SK-N-SH treated with all-trans-retinoic acid at 6 μM for 48 hours (cell line): ENCODE measurements around the gene PDE8A.

Experiments used
- ATAC-seq: fragments of 200-7000 bp; cut with Tn5 transposase; 3 replicates; pipeline ENCODE4 v1.9.1; 2020; ENCODE audit warnings: mild to moderate bottlenecking, moderate library complexity
- ARNTL ChIP-seq: fragments of 450-650 bp; formaldehyde crosslinking; IDR thresholded peaks from 2 replicates; pipeline ENCODE4 v1.5.0; 2020; ENCODE audit warnings: low read depth, mild to moderate bottlenecking, moderate library complexity, borderline replicate concordance
- BACH2 ChIP-seq: fragments of 250-450 bp; sonication (Bioruptor Pico); IDR thresholded peaks from 2 replicates; pipeline ENCODE4 v1.9.0; 2021; ENCODE audit warnings: mild to moderate bottlenecking, borderline replicate concordance
- CREB5 ChIP-seq: fragments of 250-450 bp; sonication (Bioruptor Pico); IDR thresholded peaks from 2 replicates; pipeline ENCODE4 v1.5.1; 2020; ENCODE audit warnings: low read depth, mild to moderate bottlenecking, moderate library complexity
- CSDC2 ChIP-seq: fragments of 250-450 bp; sonication (Bioruptor Pico); IDR thresholded peaks from 2 replicates; pipeline ENCODE4 v1.5.0; 2020; ENCODE audit warnings: mild to moderate bottlenecking, moderate library complexity
- ESRRG ChIP-seq: fragments of 250-450 bp; sonication (Bioruptor Pico); IDR thresholded peaks from 2 replicates; pipeline ENCODE4 v1.6.1; 2021; ENCODE audit warnings: mild to moderate bottlenecking
- GLIS3 ChIP-seq: fragments of 250-450 bp; sonication (Bioruptor Pico); IDR thresholded peaks from 2 replicates; pipeline ENCODE4 v1.5.0; 2020; ENCODE audit warnings: mild to moderate bottlenecking, moderate library complexity
- ISL1 ChIP-seq: fragments of 250-450 bp; sonication (Bioruptor Pico); IDR thresholded peaks from 2 replicates; pipeline ENCODE4 v2.1.2; 2022; ENCODE audit warnings: mild to moderate bottlenecking, moderate library complexity
- OSR1 ChIP-seq: fragments of 250-450 bp; sonication (Bioruptor Pico); IDR thresholded peaks from 2 replicates; pipeline ENCODE4 v1.8.0; 2022; ENCODE audit warnings: moderate library complexity, mild to moderate bottlenecking, inconsistent platforms
- PPARA ChIP-seq: fragments of 250-450 bp; sonication (Bioruptor Pico); IDR thresholded peaks from 2 replicates; pipeline ENCODE4 v1.5.0; 2020; ENCODE audit warnings: mild to moderate bottlenecking, borderline replicate concordance
- RARB ChIP-seq: fragments of 250-450 bp; sonication (Bioruptor Pico); IDR thresholded peaks from 2 replicates; pipeline ENCODE4 v1.8.0; 2021; ENCODE audit warnings: mild to moderate bottlenecking, moderate library complexity
- SNAI2 ChIP-seq: fragments of 250-450 bp; sonication (Bioruptor Pico); IDR thresholded peaks from 2 replicates; pipeline ENCODE4 v1.5.0; 2020; ENCODE audit warnings: mild to moderate bottlenecking, moderate library complexity
- TCF4 ChIP-seq: fragments of 250-450 bp; sonication (Bioruptor Pico); IDR thresholded peaks from 2 replicates; pipeline ENCODE4 v1.8.0; 2021; ENCODE audit warnings: mild to moderate bottlenecking, moderate library complexity, borderline replicate concordance
- TOX ChIP-seq: fragments of 250-450 bp; sonication (Bioruptor Pico); IDR thresholded peaks from 2 replicates; pipeline ENCODE4 v1.8.0; 2021; ENCODE audit warnings: mild to moderate bottlenecking, moderate library complexity, borderline replicate concordance
- ZC3H10 ChIP-seq: fragments of 250-450 bp; sonication (Bioruptor Pico); IDR thresholded peaks from 2 replicates; pipeline ENCODE4 v1.5.1; 2021; ENCODE audit warnings: mild to moderate bottlenecking, moderate library complexity
- ZFP3 ChIP-seq: fragments of 250-450 bp; sonication (Bioruptor Pico); IDR thresholded peaks from 2 replicates; pipeline ENCODE4 v1.5.0; 2020; ENCODE audit warnings: mild to moderate bottlenecking, moderate library complexity
- ZFP30 ChIP-seq: fragments of 450-650 bp; formaldehyde crosslinking; IDR thresholded peaks from 2 replicates; pipeline ENCODE4 v1.5.0; 2022; ENCODE audit warnings: mild to moderate bottlenecking, moderate library complexity
- ZNF565 ChIP-seq: fragments of 450-650 bp; formaldehyde crosslinking; conservative IDR thresholded peaks from 2 replicates; pipeline ENCODE4 v1.5.0; 2020; ENCODE audit warnings: low read depth, mild to moderate bottlenecking, moderate library complexity
- ZNF70 ChIP-seq: fragments of 450-650 bp; formaldehyde crosslinking; IDR thresholded peaks from 2 replicates; pipeline ENCODE4 v1.5.0; 2020; ENCODE audit warnings: mild to moderate bottlenecking, moderate library complexity
- ZNF8 ChIP-seq: fragments of 450-650 bp; formaldehyde crosslinking; IDR thresholded peaks from 2 replicates; pipeline ENCODE4 v1.5.0; 2020; ENCODE audit warnings: mild to moderate bottlenecking, moderate library complexity
- TF ChIP-seq, protein P1 (sequence below): fragments of 250-450 bp; sonication (Bioruptor Pico); IDR thresholded peaks from 2 replicates; pipeline ENCODE4 v1.8.0; 2020; ENCODE audit warnings: mild to moderate bottlenecking, moderate library complexity, borderline replicate concordance
- TF ChIP-seq, protein P2 (sequence below): fragments of 250-450 bp; sonication (Bioruptor Pico); IDR thresholded peaks from 2 replicates; pipeline ENCODE4 v1.8.0; 2021; ENCODE audit warnings: low read depth, mild to moderate bottlenecking, moderate library complexity, borderline replicate concordance
- TF ChIP-seq, protein P3 (sequence below): fragments of 250-450 bp; sonication (Bioruptor Pico); IDR thresholded peaks from 2 replicates; pipeline ENCODE4 v1.5.0; 2020; ENCODE audit warnings: mild to moderate bottlenecking, moderate library complexity

Gene PDE8A

DNA sequence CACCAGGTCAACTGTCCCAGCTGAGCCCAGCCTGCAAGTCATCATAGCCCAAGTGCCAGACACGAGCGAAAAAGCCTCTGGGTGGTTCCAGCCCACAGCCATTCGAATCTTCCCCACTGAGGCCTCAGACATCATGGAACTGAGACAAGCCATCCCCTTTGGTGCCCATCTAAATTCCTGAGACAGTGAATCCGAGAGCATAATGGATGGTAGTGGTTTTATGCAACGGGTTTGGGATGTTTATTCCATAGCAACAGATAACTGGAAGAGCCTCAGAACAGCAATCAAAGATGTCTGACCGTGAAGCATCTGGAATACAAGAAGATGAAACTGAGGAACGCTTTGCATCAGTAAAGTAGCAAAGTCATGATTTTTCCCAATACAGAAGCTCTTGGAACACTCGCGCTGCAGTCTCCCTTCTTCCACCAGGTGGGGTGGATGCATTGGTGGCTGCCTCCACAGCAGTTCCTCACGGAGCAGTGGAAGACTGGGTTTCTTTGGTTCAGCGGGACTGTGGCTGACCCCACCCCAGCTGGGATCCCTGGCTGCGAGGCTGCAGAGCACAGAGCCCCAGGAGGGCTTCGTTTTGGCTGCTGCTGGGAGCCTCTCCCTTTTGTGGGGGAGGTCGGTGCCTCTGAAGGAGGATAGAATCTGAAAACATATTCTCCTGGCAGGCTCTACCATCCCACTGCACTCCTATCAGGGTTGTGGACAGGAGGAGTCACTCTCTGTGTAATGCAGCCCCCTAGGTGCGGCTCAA lies 26.4 kb upstream of the PDE8A start (continued):
- TF ChIP-seq, protein P1, sequence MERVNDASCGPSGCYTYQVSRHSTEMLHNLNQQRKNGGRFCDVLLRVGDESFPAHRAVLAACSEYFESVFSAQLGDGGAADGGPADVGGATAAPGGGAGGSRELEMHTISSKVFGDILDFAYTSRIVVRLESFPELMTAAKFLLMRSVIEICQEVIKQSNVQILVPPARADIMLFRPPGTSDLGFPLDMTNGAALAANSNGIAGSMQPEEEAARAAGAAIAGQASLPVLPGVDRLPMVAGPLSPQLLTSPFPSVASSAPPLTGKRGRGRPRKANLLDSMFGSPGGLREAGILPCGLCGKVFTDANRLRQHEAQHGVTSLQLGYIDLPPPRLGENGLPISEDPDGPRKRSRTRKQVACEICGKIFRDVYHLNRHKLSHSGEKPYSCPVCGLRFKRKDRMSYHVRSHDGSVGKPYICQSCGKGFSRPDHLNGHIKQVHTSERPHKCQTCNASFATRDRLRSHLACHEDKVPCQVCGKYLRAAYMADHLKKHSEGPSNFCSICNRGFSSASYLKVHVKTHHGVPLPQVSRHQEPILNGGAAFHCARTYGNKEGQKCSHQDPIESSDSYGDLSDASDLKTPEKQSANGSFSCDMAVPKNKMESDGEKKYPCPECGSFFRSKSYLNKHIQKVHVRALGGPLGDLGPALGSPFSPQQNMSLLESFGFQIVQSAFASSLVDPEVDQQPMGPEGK, result no peak
- no peak for TF ChIP-seq TCF4 (CRISPR knock-in tag)
- no peak for TF ChIP-seq SNAI2
- no peak for TF ChIP-seq RARB (CRISPR knock-in tag)
- no peak for TF ChIP-seq OSR1
- no peak for TF ChIP-seq ZNF70 (CRISPR knock-in tag)

GRCh38 chr15:84956199-84956598 lies 25.5 kb upstream of the PDE8A start:
- no peak for TF ChIP-seq CSDC2 (CRISPR knock-in tag)
- TF ChIP-seq ZC3H10 (CRISPR knock-in tag), result no peak
- TF ChIP-seq, protein P1, result no peak
- no peak for TF ChIP-seq PPARA (CRISPR knock-in tag)
- TF ChIP-seq ZFP3 (CRISPR knock-in tag), result no peak
- TF ChIP-seq BACH2 (CRISPR knock-in tag), result no peak
- no peak for TF ChIP-seq ZNF70 (CRISPR knock-in tag)
- no peak for TF ChIP-seq ESRRG (CRISPR knock-in tag)
- TF ChIP-seq ZNF565 (CRISPR knock-in tag), result no peak
- TF ChIP-seq OSR1, result no peak
- TF ChIP-seq TOX (CRISPR knock-in tag), result no peak
- no peak for TF ChIP-seq GLIS3 (CRISPR knock-in tag)
- TF ChIP-seq ZFP30 (CRISPR knock-in tag), result no peak
- TF ChIP-seq RARB (CRISPR knock-in tag), result no peak
- no peak for ATAC-seq

DNA sequence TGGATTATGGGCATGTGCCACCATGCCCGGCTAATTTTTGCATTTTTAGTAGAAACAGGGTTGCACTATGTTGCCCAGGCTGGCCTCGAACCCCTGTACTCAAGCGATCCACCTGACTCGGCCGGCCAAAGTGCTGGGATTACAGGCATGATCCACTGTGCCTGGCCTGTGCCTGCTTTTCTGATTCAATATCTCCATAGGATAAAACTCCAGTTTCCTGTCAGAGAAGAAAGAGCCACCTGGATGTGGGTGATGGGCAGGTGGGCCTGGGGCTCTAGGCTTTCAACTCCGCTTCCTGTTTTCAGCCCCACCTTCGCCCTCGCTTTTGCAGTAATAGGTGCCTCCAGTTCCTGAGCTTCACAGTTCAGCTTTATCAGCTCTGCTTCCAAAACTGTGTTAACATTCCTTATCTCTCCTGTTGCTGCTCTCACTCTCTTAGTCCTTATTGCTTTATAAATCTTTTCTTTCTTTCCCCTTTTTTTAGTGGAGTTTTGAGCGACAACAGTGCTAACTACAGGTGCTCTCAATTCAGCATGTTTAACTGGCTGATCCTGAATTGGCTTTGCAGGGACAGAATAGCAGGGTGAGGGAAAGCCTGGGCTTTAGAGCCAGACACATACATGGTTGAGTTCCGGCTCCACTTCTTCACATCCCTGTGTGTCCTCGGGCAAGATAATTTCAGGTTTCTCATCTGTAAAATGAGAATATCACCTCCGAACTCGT lies 21.1 kb upstream of the PDE8A start:
- ATAC-seq, result peak; percentile 46
- TF ChIP-seq RARB (CRISPR knock-in tag) (no peak), TCF4 (CRISPR knock-in tag) (no peak), ZFP30 (CRISPR knock-in tag) (no peak), PPARA (CRISPR knock-in tag) (no peak), SNAI2 (no peak), ISL1 (CRISPR knock-in tag) (no peak)
- TF ChIP-seq, protein P2, sequence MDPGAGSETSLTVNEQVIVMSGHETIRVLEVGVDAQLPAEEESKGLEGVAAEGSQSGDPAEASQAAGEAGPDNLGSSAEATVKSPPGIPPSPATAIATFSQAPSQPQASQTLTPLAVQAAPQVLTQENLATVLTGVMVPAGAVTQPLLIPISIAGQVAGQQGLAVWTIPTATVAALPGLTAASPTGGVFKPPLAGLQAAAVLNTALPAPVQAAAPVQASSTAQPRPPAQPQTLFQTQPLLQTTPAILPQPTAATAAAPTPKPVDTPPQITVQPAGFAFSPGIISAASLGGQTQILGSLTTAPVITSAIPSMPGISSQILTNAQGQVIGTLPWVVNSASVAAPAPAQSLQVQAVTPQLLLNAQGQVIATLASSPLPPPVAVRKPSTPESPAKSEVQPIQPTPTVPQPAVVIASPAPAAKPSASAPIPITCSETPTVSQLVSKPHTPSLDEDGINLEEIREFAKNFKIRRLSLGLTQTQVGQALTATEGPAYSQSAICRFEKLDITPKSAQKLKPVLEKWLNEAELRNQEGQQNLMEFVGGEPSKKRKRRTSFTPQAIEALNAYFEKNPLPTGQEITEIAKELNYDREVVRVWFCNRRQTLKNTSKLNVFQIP (CRISPR knock-in tag), result no peak

GRCh38 chr15:84961114-84961452 lies 20.6 kb upstream of the PDE8A start:
- ATAC-seq, result peak; percentile 79
- TF ChIP-seq CSDC2 (CRISPR knock-in tag), result no peak
- TF ChIP-seq, protein P1, result no peak
- TF ChIP-seq, protein P3, sequence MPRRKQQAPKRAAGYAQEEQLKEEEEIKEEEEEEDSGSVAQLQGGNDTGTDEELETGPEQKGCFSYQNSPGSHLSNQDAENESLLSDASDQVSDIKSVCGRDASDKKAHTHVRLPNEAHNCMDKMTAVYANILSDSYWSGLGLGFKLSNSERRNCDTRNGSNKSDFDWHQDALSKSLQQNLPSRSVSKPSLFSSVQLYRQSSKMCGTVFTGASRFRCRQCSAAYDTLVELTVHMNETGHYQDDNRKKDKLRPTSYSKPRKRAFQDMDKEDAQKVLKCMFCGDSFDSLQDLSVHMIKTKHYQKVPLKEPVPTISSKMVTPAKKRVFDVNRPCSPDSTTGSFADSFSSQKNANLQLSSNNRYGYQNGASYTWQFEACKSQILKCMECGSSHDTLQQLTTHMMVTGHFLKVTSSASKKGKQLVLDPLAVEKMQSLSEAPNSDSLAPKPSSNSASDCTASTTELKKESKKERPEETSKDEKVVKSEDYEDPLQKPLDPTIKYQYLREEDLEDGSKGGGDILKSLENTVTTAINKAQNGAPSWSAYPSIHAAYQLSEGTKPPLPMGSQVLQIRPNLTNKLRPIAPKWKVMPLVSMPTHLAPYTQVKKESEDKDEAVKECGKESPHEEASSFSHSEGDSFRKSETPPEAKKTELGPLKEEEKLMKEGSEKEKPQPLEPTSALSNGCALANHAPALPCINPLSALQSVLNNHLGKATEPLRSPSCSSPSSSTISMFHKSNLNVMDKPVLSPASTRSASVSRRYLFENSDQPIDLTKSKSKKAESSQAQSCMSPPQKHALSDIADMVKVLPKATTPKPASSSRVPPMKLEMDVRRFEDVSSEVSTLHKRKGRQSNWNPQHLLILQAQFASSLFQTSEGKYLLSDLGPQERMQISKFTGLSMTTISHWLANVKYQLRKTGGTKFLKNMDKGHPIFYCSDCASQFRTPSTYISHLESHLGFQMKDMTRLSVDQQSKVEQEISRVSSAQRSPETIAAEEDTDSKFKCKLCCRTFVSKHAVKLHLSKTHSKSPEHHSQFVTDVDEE, result no peak
- TF ChIP-seq PPARA (CRISPR knock-in tag), result no peak
- no peak for TF ChIP-seq ZFP30 (CRISPR knock-in tag)
- TF ChIP-seq GLIS3 (CRISPR knock-in tag), result no peak
- TF ChIP-seq BACH2 (CRISPR knock-in tag), result no peak
- TF ChIP-seq ISL1 (CRISPR knock-in tag), result no peak
- no peak for TF ChIP-seq ZC3H10 (CRISPR knock-in tag)
- TF ChIP-seq TOX (CRISPR knock-in tag), result no peak
- TF ChIP-seq ARNTL (CRISPR knock-in tag), result no peak
- no peak for TF ChIP-seq SNAI2
- no peak for TF ChIP-seq ZFP3 (CRISPR knock-in tag)
- TF ChIP-seq ZNF565 (CRISPR knock-in tag), result no peak
- TF ChIP-seq TCF4 (CRISPR knock-in tag), result no peak
- TF ChIP-seq OSR1, result no peak
- TF ChIP-seq CREB5 (CRISPR knock-in tag), result no peak
- no peak for TF ChIP-seq ZNF8
- TF ChIP-seq ZNF70 (CRISPR knock-in tag), result no peak
